Panc1 (cell line): Measurements from ENCODE around the gene CASP6.

Source experiments
- POLR2AphosphoS5 ChIP-seq: IDR thresholded peaks from 2 replicates; pipeline ENCODE4 v1.6.1; 2012; ENCODE audit warnings: mild to moderate bottlenecking, low read depth, low read length, moderate library complexity
- TF ChIP-seq, protein P1 (sequence below): fragments of 450-650 bp; IDR thresholded peaks from 2 replicates; pipeline ENCODE4 v1.5.1; 2017; ENCODE audit warnings: mild to moderate bottlenecking
- TF ChIP-seq, protein P2 (sequence below), 2 experiments: IDR thresholded peaks; 2 replicates each; pipeline ENCODE4 v1.6.1; 2011 to 2012; ENCODE audit warnings: low read depth in 2 of 2, control low read depth in 1 of 2, low read length in 1 of 2, mild to moderate bottlenecking in 1 of 2, moderate library complexity in 1 of 2; ENCODE audit not compliant: insufficient read depth in 1 of 2

DNA sequence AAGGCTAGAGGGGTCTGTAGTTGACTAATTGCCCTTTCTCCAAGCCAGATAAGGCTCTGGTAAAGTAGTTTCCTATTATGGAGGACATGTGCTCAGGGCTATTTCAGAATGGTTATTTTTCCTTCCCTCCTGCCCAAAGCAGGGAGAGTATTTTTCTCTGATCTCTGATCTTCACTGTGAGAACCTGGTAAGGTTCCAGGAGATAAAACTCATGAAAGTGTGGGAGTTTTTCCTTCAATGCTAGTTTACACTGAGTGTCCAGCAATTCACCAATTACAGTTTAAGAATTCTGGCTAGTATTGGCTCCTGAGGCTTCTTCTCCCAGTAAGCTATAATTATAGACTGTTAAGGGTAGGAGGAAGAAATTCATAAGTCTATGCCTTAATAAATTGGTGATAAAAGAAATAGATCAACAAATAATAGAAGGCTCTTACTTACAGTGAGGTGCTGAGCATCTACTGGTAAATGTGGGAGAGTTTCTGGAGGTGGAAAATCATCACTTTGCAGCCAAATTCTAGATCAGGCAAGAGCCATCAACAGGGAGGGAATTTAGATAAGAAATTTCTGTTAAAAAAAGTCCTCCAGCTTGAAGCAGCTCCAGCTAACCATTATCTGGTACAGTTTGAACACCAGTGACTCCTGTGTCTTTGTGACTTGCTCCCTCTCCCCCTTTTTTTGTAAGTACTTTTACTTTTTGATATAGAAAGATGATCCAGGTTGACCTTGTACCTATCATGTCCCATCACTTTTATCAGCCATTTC, 30.9 kb downstream of the CASP6 start:
- TF ChIP-seq, protein P1, sequence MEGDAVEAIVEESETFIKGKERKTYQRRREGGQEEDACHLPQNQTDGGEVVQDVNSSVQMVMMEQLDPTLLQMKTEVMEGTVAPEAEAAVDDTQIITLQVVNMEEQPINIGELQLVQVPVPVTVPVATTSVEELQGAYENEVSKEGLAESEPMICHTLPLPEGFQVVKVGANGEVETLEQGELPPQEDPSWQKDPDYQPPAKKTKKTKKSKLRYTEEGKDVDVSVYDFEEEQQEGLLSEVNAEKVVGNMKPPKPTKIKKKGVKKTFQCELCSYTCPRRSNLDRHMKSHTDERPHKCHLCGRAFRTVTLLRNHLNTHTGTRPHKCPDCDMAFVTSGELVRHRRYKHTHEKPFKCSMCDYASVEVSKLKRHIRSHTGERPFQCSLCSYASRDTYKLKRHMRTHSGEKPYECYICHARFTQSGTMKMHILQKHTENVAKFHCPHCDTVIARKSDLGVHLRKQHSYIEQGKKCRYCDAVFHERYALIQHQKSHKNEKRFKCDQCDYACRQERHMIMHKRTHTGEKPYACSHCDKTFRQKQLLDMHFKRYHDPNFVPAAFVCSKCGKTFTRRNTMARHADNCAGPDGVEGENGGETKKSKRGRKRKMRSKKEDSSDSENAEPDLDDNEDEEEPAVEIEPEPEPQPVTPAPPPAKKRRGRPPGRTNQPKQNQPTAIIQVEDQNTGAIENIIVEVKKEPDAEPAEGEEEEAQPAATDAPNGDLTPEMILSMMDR: no peak
- TF ChIP-seq POLR2AphosphoS5: no peak
- TF ChIP-seq, protein P2, sequence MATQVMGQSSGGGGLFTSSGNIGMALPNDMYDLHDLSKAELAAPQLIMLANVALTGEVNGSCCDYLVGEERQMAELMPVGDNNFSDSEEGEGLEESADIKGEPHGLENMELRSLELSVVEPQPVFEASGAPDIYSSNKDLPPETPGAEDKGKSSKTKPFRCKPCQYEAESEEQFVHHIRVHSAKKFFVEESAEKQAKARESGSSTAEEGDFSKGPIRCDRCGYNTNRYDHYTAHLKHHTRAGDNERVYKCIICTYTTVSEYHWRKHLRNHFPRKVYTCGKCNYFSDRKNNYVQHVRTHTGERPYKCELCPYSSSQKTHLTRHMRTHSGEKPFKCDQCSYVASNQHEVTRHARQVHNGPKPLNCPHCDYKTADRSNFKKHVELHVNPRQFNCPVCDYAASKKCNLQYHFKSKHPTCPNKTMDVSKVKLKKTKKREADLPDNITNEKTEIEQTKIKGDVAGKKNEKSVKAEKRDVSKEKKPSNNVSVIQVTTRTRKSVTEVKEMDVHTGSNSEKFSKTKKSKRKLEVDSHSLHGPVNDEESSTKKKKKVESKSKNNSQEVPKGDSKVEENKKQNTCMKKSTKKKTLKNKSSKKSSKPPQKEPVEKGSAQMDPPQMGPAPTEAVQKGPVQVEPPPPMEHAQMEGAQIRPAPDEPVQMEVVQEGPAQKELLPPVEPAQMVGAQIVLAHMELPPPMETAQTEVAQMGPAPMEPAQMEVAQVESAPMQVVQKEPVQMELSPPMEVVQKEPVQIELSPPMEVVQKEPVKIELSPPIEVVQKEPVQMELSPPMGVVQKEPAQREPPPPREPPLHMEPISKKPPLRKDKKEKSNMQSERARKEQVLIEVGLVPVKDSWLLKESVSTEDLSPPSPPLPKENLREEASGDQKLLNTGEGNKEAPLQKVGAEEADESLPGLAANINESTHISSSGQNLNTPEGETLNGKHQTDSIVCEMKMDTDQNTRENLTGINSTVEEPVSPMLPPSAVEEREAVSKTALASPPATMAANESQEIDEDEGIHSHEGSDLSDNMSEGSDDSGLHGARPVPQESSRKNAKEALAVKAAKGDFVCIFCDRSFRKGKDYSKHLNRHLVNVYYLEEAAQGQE (IDR thresholded peaks at IDR 0.05; ENCODE audit: insufficient read depth in 1 of 2, low read depth in 2 of 2, low read length in 1 of 2): no peak
